H1 (cell line): ENCODE measurements around the gene CYP4B1. TPM values are rescaled to one million over a fixed set of nuclear protein-coding genes. Genes with fewer than 3 reads are reported as not detected.

Source experiments
- BCL11A ChIP-seq, 2 experiments: IDR thresholded peaks; one replicate each; pipeline ENCODE4 v1.6.1; 2011; ENCODE audit warnings: low read depth in 2 of 2, low read length in 2 of 2, mild to moderate bottlenecking in 2 of 2
- CTBP2 ChIP-seq: IDR thresholded peaks from 2 replicates; pipeline ENCODE4 v1.7.0; 2011; ENCODE audit warnings: borderline replicate concordance, mild to moderate bottlenecking, moderate library complexity, mixed read lengths, low read length; ENCODE audit not compliant: insufficient read depth, insufficient read length
- EGR1 ChIP-seq: IDR thresholded peaks from 2 replicates; pipeline ENCODE4 v1.6.1; 2011; ENCODE audit warnings: low read depth, low read length, borderline replicate concordance
- HDAC6 ChIP-seq: IDR thresholded peaks from one replicate; pipeline ENCODE4 v1.7.1; 2012; ENCODE audit warnings: low read depth, mild to moderate bottlenecking, inconsistent platforms, low read length, moderate library complexity
- KDM4A ChIP-seq: IDR thresholded peaks from one replicate; pipeline ENCODE4 v1.7.1; 2012; ENCODE audit warnings: low read depth, mild to moderate bottlenecking, moderate library complexity, low read length, inconsistent platforms; ENCODE audit not compliant: severe bottlenecking
- KDM5A ChIP-seq: fragments of 200-600 bp; IDR thresholded peaks from 2 replicates; pipeline ENCODE4 v1.7.1; 2012; ENCODE audit warnings: mild to moderate bottlenecking, low read length, inconsistent platforms, mixed read lengths
- POU5F1 ChIP-seq: IDR thresholded peaks from 2 replicates; pipeline ENCODE4 v1.6.1; 2011; ENCODE audit warnings: low read depth, mild to moderate bottlenecking, low read length, moderate library complexity
- TAF1 ChIP-seq: IDR thresholded peaks from 2 replicates; pipeline ENCODE4 v1.6.1; 2011; ENCODE audit warnings: mild to moderate bottlenecking, low read depth, low read length
- polyA plus RNA-seq, 7 experiments: library from polyadenylated mRNA; depleted of rRNA in 3 of 7; stranded (reverse) in 5 of 7; unstranded in 2 of 7; fragments of >200 nt in 5 of 7; fragments of 200-250 nt in 2 of 7; gene quantifications; 1 replicate in 5 of 7; 2 replicates in 1 of 7; 4 replicates in 1 of 7; pipeline versions ENCODE4 v1.2.1 to v1.2.3, GENCODE V29; 2011 to 2013; ENCODE audit warnings: missing spikeins in 2 of 7, mixed read lengths in 2 of 7
- total RNA-seq: library from RNA; stranded (reverse); fragmentation: NEBNext Ultra II Directional; extraction: Animal tissue kit (Norgen Biotek cat#: 25700); gene quantifications from 2 replicates; pipeline ENCODE4 v1.2.1, GENCODE V29; 2021

Gene CYP4B1
- total and polyA plus RNA-seq, 2 of the 8 experiments (the other 6 are each of a cell fraction or from before 2014, with no cell fraction given), result 0.23 TPM; not detected in 1

- TF ChIP-seq TAF1 (no peak), BCL11A (IDR thresholded peaks at IDR 0.05; ENCODE audit: low read depth in 2 of 2, low read length in 2 of 2) (no peak), POU5F1 (no peak), KDM5A (no peak), EGR1 (no peak), KDM4A (no peak), HDAC6 (no peak), CTBP2 (no peak)
These were observed 5.4 kb downstream of the CYP4B1 start (continued) for GRCh38 chr1:46804027-46804889.
